ENCODE measurements around the gene LY6G5C. TPM values are rescaled to one million over a fixed set of nuclear protein-coding genes. Genes with fewer than 3 reads are reported as not detected.

The LY6G5C gene
- total and polyA plus RNA-seq, 2 of the 13 experiments (the other 11 are each of a cell fraction or from before 2014, with no cell fraction given), result 0.33 to 0.55 TPM

DNA sequence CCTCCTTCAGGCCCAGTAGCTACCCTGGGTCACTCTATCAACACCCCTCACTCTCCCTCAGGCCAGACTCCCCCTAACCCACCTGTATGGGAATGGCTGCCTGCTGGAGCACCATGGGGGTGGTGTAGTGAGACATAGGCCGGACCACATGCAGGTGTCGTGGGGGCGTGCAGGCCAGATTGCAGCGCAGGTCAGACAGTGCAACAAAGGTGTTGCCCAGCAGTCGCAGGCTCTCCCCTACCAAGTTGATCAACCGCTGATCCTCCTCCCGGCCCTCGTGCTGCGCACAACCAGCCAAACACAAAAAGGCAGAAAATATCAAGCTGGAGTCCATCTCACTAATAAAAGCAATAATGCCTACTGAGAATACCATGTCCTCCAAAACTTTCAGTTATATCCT lies 35.5 kb downstream of the LY6G5C start:
- DNase-seq (ENCODE audit: low spot score) (no peak), FAIRE-seq (no peak), ATAC-seq (no peak)
- no peak overlapping the region for H3K4me3 ChIP-seq (replicated peaks in 1 of 3; ENCODE audit: insufficient read depth in 1 of 3, low read depth in 2 of 3, low read length in 3 of 3)
- H3K9me3 ChIP-seq (ENCODE audit: low read length), result no peaks in the 10 kb centered on the region
- intact Hi-C loops (cut with micrococcal nuclease; ENCODE audit: unreplicated experiment), result no loop called here
- H4K20me1 ChIP-seq (ENCODE audit: insufficient read depth, low read length), result no peaks in the 10 kb centered on the region
- H3K36me3 ChIP-seq (replicated peaks in 1 of 2; ENCODE audit: control insufficient read depth in 1 of 2, insufficient read depth in 2 of 2, low read length in 2 of 2), result peaks cover 69 to 91% of the 10 kb centered on the region in 2 experiments
- H2AFZ ChIP-seq (ENCODE audit: low read length), result no peak overlapping the region
- 97% methylated on average over 9 of the region's 9 CpGs for WGBS (ENCODE audit: low lambda C conversion rate)
- peaks cover 23% of the 10 kb centered on the region for H3K79me2 ChIP-seq (ENCODE audit: insufficient read depth, low read length)
- peaks cover 37% of the 10 kb centered on the region for H3K4me1 ChIP-seq (ENCODE audit: insufficient read depth, low read length)
- in situ Hi-C loops (cut with HindIII; ENCODE audit: extremely low pct_ligation_motif_present, low pct_unique_long_range_greater_than_20kb), result no loop called here
- H3K27ac ChIP-seq (ENCODE audit: extremely low read length, insufficient read depth, low read length), result no peak overlapping the region
- TF ChIP-seq ZFP37 (CRISPR knock-in tag; IDR thresholded peaks at IDR 0.05; ENCODE audit: borderline replicate concordance) (no peak), ZNF10 (CRISPR knock-in tag; IDR thresholded peaks at IDR 0.05; ENCODE audit: borderline replicate concordance, low read depth) (no peak), ZNF335 (CRISPR knock-in tag; IDR thresholded peaks at IDR 0.05) (no peak), KDM5A (IDR thresholded peaks at IDR 0.05; ENCODE audit: borderline replicate concordance, low read length) (no peak), MXI1 (IDR thresholded peaks at IDR 0.05; ENCODE audit: borderline replicate concordance, low read depth, low read length) (no peak), KAT7 (CRISPR knock-in tag; IDR thresholded peaks at IDR 0.05; ENCODE audit: borderline replicate concordance) (no peak), PHF8 (CRISPR knock-in tag; IDR thresholded peaks at IDR 0.05) (no peak), DNMT1 (CRISPR knock-in tag; IDR thresholded peaks at IDR 0.05) (no peak), PTBP1 (IDR thresholded peaks at IDR 0.05; ENCODE audit: low read depth, low read length, poor library complexity, severe bottlenecking) (no peak), MIER3 (CRISPR knock-in tag; IDR thresholded peaks at IDR 0.05; ENCODE audit: borderline replicate concordance) (no peak)
- TF ChIP-seq, protein P1, sequence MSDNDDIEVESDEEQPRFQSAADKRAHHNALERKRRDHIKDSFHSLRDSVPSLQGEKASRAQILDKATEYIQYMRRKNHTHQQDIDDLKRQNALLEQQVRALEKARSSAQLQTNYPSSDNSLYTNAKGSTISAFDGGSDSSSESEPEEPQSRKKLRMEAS (IDR thresholded peaks at IDR 0.05), result no peak
- TF ChIP-seq, protein P2, sequence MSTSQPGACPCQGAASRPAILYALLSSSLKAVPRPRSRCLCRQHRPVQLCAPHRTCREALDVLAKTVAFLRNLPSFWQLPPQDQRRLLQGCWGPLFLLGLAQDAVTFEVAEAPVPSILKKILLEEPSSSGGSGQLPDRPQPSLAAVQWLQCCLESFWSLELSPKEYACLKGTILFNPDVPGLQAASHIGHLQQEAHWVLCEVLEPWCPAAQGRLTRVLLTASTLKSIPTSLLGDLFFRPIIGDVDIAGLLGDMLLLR (CRISPR knock-in tag; IDR thresholded peaks at IDR 0.05), result no peak
- TF ChIP-seq, protein P3, sequence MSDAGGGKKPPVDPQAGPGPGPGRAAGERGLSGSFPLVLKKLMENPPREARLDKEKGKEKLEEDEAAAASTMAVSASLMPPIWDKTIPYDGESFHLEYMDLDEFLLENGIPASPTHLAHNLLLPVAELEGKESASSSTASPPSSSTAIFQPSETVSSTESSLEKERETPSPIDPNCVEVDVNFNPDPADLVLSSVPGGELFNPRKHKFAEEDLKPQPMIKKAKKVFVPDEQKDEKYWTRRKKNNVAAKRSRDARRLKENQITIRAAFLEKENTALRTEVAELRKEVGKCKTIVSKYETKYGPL (CRISPR knock-in tag; IDR thresholded peaks at IDR 0.05), result no peak
- TF ChIP-seq, protein P4, sequence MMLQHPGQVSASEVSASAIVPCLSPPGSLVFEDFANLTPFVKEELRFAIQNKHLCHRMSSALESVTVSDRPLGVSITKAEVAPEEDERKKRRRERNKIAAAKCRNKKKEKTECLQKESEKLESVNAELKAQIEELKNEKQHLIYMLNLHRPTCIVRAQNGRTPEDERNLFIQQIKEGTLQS (CRISPR knock-in tag; IDR thresholded peaks at IDR 0.05), result no peak
- no peak overlapping the region for H3K4me2 ChIP-seq (ENCODE audit: low read depth, low read length)
- BruUV-seq (replicated peaks), result no TSS peak
- no peak overlapping the region for H3K9ac ChIP-seq (ENCODE audit: insufficient read depth, low read depth, low read length)
- no peaks in the 10 kb centered on the region for H3K27me3 ChIP-seq (ENCODE audit: control insufficient read depth in 1 of 2, insufficient read depth in 2 of 2, low read length in 2 of 2)
- ChIA-PET CTCF (ENCODE audit: low intra/inter-chr PET ratio, low total read pairs) (no interaction called here), POLR2A (interaction anchor here (0.9 to 3.6 kb wide), 5 partner anchors 9 to 24 kb away, joined by 3 to 104 read pairs (median 30); partner anchors contain the start of genes APOM, BAG6, C6orf47 and CSNK2B)
